Activated CD8-positive, alpha-beta memory T cell treated with anti-CD3 and anti-CD28 coated beads for 48 hours (primary cell): ENCODE measurements around the gene KIF1C.
A peak's percentile ranks its signal among the peaks of the same experiment; 100 is the strongest.

Source experiments
- DNase-seq, 3 experiments: peaks; one replicate each; pipeline ENCODE4 v3.0.0-alpha.2; 2020; ENCODE audit warnings: low read depth in 2 of 3, low spot score in 2 of 3

KIF1C gene

GRCh38 chr17:4968486-4969046 is 29.2 kb upstream of the KIF1C start:
- DNase-seq = peak in 1 of 3 experiments; percentile 29

GRCh38 chr17:4969047-4969550 is 28.7 kb upstream of the KIF1C start:
- DNase-seq = peak; percentile 40 to 60 (median 52)

GRCh38 chr17:4969551-4970173 is 28.1 kb upstream of the KIF1C start:
- peak in 2 of 3 experiments; percentile 25 to 46 for DNase-seq

GRCh38 chr17:4970273-4970672 is 27.5 kb upstream of the KIF1C start:
- no peak for DNase-seq

- DNase-seq = no peak
Observed at GRCh38 chr17:4971826-4972225, 25.9 kb upstream of the KIF1C start.

GRCh38 chr17:4972322-4972721 is 25.4 kb upstream of the KIF1C start:
- no peak for DNase-seq

GRCh38 chr17:4972752-4973151 is 25.0 kb upstream of the KIF1C start:
- DNase-seq = no peak

GRCh38 chr17:4973256-4974114 is 24.3 kb upstream of the KIF1C start:
- DNase-seq = no peak

- no peak for DNase-seq
Observed at GRCh38 chr17:4974115-4974670, 23.6 kb upstream of the KIF1C start.

- no peak for DNase-seq
Observed at GRCh38 chr17:4978726-4979125, 19.0 kb upstream of the KIF1C start.

- DNase-seq = no peak
Observed at GRCh38 chr17:4980644-4981216, 17.0 kb upstream of the KIF1C start.

GRCh38 chr17:4982305-4982704 is 15.4 kb upstream of the KIF1C start:
- no peak for DNase-seq

GRCh38 chr17:4986403-4986802 is 11.3 kb upstream of the KIF1C start:
- DNase-seq = no peak

GRCh38 chr17:4986951-4987766 is 10.6 kb upstream of the KIF1C start, which contains the start of gene CAMTA2:
CAMTA2 (minus strand) TSS chr17:4987675; CDS start chr17:4986222, 1,453 bp downstream.
- peak; percentile 67 to 84 (median 72) for DNase-seq

GRCh38 chr17:4987767-4988567 is 9.8 kb upstream of the KIF1C start:
- DNase-seq = no peak

- no peak for DNase-seq
Observed at GRCh38 chr17:4994081-4994595, 3.6 kb upstream of the KIF1C start.

GRCh38 chr17:4998027-4998731 is 429 bp downstream of the KIF1C start:
- no peak for DNase-seq

- DNase-seq = no peak
Observed at GRCh38 chr17:4998732-4999429, 1.1 kb downstream of the KIF1C start.
